ENCODE measurements around the gene PTOV1.

GRCh38 chr19:49887037-49887664 is 36.2 kb downstream of the PTOV1 start:
- TF ChIP-seq SUZ12 (IDR thresholded peaks at IDR 0.05) (no peak), TARDBP (IDR thresholded peaks at IDR 0.05) (no peak), FOXK2 (IDR thresholded peaks at IDR 0.05) (no peak)

Measured in HEK293T (cell line).